Mesenchymal stem cell (in vitro differentiated cells and primary cell): ENCODE data around the gene MT2A.
A peak's percentile ranks its signal among the peaks of the same experiment; 100 is the strongest.

ENCODE experiments used
- DNase-seq: peaks from one replicate; pipeline ENCODE4 v3.0.0-alpha.2; 2013
- H2AFZ ChIP-seq: one replicate; pipeline ENCODE4 v1.6.1; 2013; ENCODE audit warnings: low read depth, mild to moderate bottlenecking, control low read depth, inconsistent platforms, low read length, moderate library complexity
- H2AK5ac ChIP-seq: 2 replicates; pipeline ENCODE4 v1.6.1; 2013; ENCODE audit warnings: low read length, moderate library complexity, mild to moderate bottlenecking, inconsistent platforms; ENCODE audit not compliant: severe bottlenecking
- H2BK120ac ChIP-seq: one replicate; pipeline ENCODE4 v1.6.1; 2013; ENCODE audit warnings: low read depth, mild to moderate bottlenecking, inconsistent platforms, low read length, moderate library complexity
- H2BK12ac ChIP-seq, 2 experiments: one replicate each; pipeline ENCODE4 v1.6.1; 2013; ENCODE audit warnings: inconsistent platforms in 2 of 2, low read length in 2 of 2, mild to moderate bottlenecking in 2 of 2, moderate library complexity in 2 of 2, control low read depth in 1 of 2
- H2BK15ac ChIP-seq: one replicate; pipeline ENCODE4 v1.6.1; 2013; ENCODE audit warnings: mild to moderate bottlenecking, low read depth, inconsistent platforms; ENCODE audit not compliant: poor library complexity, severe bottlenecking
- H2BK5ac ChIP-seq: 2 replicates; pipeline ENCODE4 v1.6.1; 2013; ENCODE audit warnings: low read depth, mild to moderate bottlenecking, low read length, control low read depth, inconsistent platforms; ENCODE audit not compliant: poor library complexity, severe bottlenecking
- H3K14ac ChIP-seq, 2 experiments: one replicate each; pipeline ENCODE4 v1.6.1; 2013; ENCODE audit warnings: inconsistent platforms in 2 of 2, low read length in 2 of 2, control low read depth in 1 of 2, mild to moderate bottlenecking in 1 of 2, moderate library complexity in 1 of 2
- H3K18ac ChIP-seq, 2 experiments: one replicate each; pipeline ENCODE4 v1.6.1; 2013; ENCODE audit warnings: inconsistent platforms in 2 of 2, low read length in 2 of 2, control low read depth in 1 of 2, low read depth in 1 of 2, mild to moderate bottlenecking in 1 of 2
- H3K23ac ChIP-seq, 2 experiments: one replicate each; pipeline ENCODE4 v1.6.1; 2013; ENCODE audit warnings: inconsistent platforms in 2 of 2, low read length in 2 of 2, mild to moderate bottlenecking in 2 of 2, moderate library complexity in 2 of 2, control low read depth in 1 of 2
- H3K27ac ChIP-seq: 2 replicates; pipeline ENCODE4 v1.5.1; 2013; ENCODE audit warnings: mild to moderate bottlenecking, moderate library complexity, low read length, control low read depth, inconsistent platforms; ENCODE audit not compliant: poor library complexity, severe bottlenecking
- H3K27me3 ChIP-seq, 2 experiments: 2 replicates each; pipeline versions ENCODE4 v1.6.1 to v1.7.0; 2013; ENCODE audit warnings: low read length in 2 of 2, mild to moderate bottlenecking in 2 of 2, moderate library complexity in 2 of 2, control low read depth in 1 of 2, inconsistent platforms in 1 of 2; ENCODE audit not compliant: control insufficient read depth in 1 of 2, insufficient read depth in 1 of 2
- H3K36me3 ChIP-seq, 2 experiments: 2 replicates each; pipeline versions ENCODE4 v1.6.1 to v1.7.0; 2013; ENCODE audit warnings: low read length in 2 of 2, control low read depth in 1 of 2, inconsistent platforms in 1 of 2, low read depth in 1 of 2, mild to moderate bottlenecking in 1 of 2; ENCODE audit not compliant: insufficient read depth in 2 of 2, control insufficient read depth in 1 of 2
- H3K4ac ChIP-seq, 2 experiments: one replicate each; pipeline ENCODE4 v1.6.1; 2013; ENCODE audit warnings: inconsistent platforms in 2 of 2, low read length in 2 of 2, mild to moderate bottlenecking in 2 of 2, moderate library complexity in 2 of 2, control low read depth in 1 of 2, low read depth in 1 of 2
- H3K4me1 ChIP-seq: 2 replicates; pipeline ENCODE4 v1.6.1; 2013; ENCODE audit warnings: low read depth, low read length, control low read depth; ENCODE audit not compliant: control insufficient read depth, insufficient read depth
- H3K4me2 ChIP-seq: 2 replicates; pipeline ENCODE4 v1.6.1; 2013; ENCODE audit warnings: low read length, mild to moderate bottlenecking, inconsistent platforms; ENCODE audit not compliant: poor library complexity, severe bottlenecking
- H3K4me3 ChIP-seq, 2 experiments: 2 replicates each; pipeline versions ENCODE4 v1.5.1 to v1.7.0; 2013; ENCODE audit warnings: low read length in 2 of 2, mild to moderate bottlenecking in 2 of 2, control low read depth in 1 of 2, low read depth in 1 of 2; ENCODE audit not compliant: insufficient read depth in 1 of 2
- H3K79me1 ChIP-seq: replicated peaks from 2 replicates; pipeline ENCODE4 v1.6.1; 2013; ENCODE audit warnings: mild to moderate bottlenecking, control low read depth, low read length, inconsistent platforms; ENCODE audit not compliant: poor library complexity, severe bottlenecking
- H3K9ac ChIP-seq: 2 replicates; pipeline ENCODE4 v1.7.0; 2013; ENCODE audit warnings: mild to moderate bottlenecking, low read length, moderate library complexity
- H3K9me3 ChIP-seq: 2 replicates; pipeline ENCODE4 v1.7.0; 2013; ENCODE audit warnings: mild to moderate bottlenecking, low read length; ENCODE audit not compliant: control insufficient read depth
- H4K8ac ChIP-seq: one replicate; pipeline ENCODE4 v1.6.1; 2013; ENCODE audit warnings: inconsistent platforms, mild to moderate bottlenecking, low read length, moderate library complexity
- H4K91ac ChIP-seq: one replicate; pipeline ENCODE4 v1.6.1; 2013; ENCODE audit warnings: mild to moderate bottlenecking, low read length, inconsistent platforms
- WGBS: methylation state at CpG from one replicate; pipeline ENCODE4 v1.1.7; 2013; ENCODE audit warnings: mixed read lengths; 5-methylcytosine and 5-hydroxymethylcytosine counted together

MT2A gene

GRCh38 chr16:56583351-56584168 lies 24.8 kb upstream of the MT2A start:
- no peaks in the 10 kb centered on the region for H3K4me1 ChIP-seq
- 68% methylated on average over 9 of the region's 11 CpGs for whole genome bisulfite sequencing

GRCh38 chr16:56584276-56584675 lies 24.1 kb upstream of the MT2A start:
- Histone ChIP-seq H2BK120ac (no peak overlapping the region), H3K4ac (no peak overlapping the region), H3K4me1 (peaks cover 3% of the 10 kb centered on the region), H2BK5ac (no peak overlapping the region), H3K23ac (no peak overlapping the region), H2AFZ (no peak overlapping the region), H3K27me3 (peaks cover 48 to 53% of the 10 kb centered on the region in 2 experiments), H3K9me3 (no peaks in the 10 kb centered on the region), H3K14ac (no peak overlapping the region), H3K79me1 (no peaks in the 10 kb centered on the region), H2AK5ac (no peak overlapping the region), H3K27ac (no peak overlapping the region), H2BK12ac (no peak overlapping the region), H4K91ac (no peak overlapping the region), H4K8ac (no peak overlapping the region), H3K4me2 (no peak overlapping the region), H3K4me3 (no peak overlapping the region), H3K36me3 (no peaks in the 10 kb centered on the region), H3K9ac (no peak overlapping the region), H3K18ac (no peak overlapping the region), H2BK15ac (no peak overlapping the region)
- WGBS = 81% methylated on average over 11 of the region's 11 CpGs
- no peak for DNase-seq

More at GRCh38 chr16:56583351-56584168, 24.8 kb upstream of the MT2A start:
- H3K27me3 ChIP-seq = peaks cover 43 to 46% of the 10 kb centered on the region in 2 experiments
- H3K4ac ChIP-seq = no peak overlapping the region
- H3K23ac ChIP-seq = no peak overlapping the region
- no peak overlapping the region for H3K9ac ChIP-seq
- no peak overlapping the region for H3K4me2 ChIP-seq
- H2BK15ac ChIP-seq = no peak overlapping the region
- H2AFZ ChIP-seq = no peak overlapping the region
- no peaks in the 10 kb centered on the region for H3K36me3 ChIP-seq
- H4K91ac ChIP-seq = no peak overlapping the region
- no peak overlapping the region for H3K18ac ChIP-seq
- H3K4me3 ChIP-seq = no peak overlapping the region
- no peaks in the 10 kb centered on the region for H3K79me1 ChIP-seq
- H2BK12ac ChIP-seq = no peak overlapping the region
- no peak overlapping the region for H2BK120ac ChIP-seq
- no peaks in the 10 kb centered on the region for H3K9me3 ChIP-seq
- H3K27ac ChIP-seq = no peak overlapping the region
- no peak overlapping the region for H2AK5ac ChIP-seq
- H4K8ac ChIP-seq = no peak overlapping the region
- H3K14ac ChIP-seq = no peak overlapping the region
- no peak for DNase-seq
- H2BK5ac ChIP-seq = no peak overlapping the region

DNA sequence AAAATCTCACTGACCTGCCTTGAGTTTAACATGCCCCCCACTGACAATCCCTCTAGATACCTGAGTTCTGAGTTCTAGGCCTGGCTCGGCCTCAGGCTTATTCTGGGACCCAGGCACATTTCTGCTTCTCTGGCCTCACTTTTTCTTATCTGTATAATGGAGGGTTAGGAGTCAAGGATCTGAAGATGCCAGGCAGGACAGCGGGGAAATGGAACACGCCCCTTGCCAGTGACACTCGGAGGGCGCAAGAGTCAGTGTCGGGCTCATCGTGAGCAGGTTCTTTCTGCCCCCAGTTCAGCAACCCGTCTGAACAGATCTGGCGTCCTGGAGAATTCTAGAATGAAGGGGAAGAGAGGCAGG lies 19.6 kb upstream of the MT2A start:
- H3K27me3 ChIP-seq = peaks cover 71 to 75% of the 10 kb centered on the region in 2 experiments
- DNase-seq = no peak
- no peak overlapping the region for H3K4ac ChIP-seq
- H4K8ac ChIP-seq = no peak overlapping the region
- H2AK5ac ChIP-seq = no peak overlapping the region
- H3K23ac ChIP-seq = no peak overlapping the region
- H4K91ac ChIP-seq = no peak overlapping the region
- H3K4me1 ChIP-seq = peaks cover 10% of the 10 kb centered on the region
- H3K9me3 ChIP-seq = no peaks in the 10 kb centered on the region
- H3K14ac ChIP-seq = no peak overlapping the region
- H3K18ac ChIP-seq = no peak overlapping the region
- H3K79me1 ChIP-seq = no peaks in the 10 kb centered on the region
- no peak overlapping the region for H2BK15ac ChIP-seq
- H2BK120ac ChIP-seq = no peak overlapping the region
- H3K9ac ChIP-seq = no peak overlapping the region
- H3K36me3 ChIP-seq = no peaks in the 10 kb centered on the region
- no peak overlapping the region for H2AFZ ChIP-seq
- H3K4me3 ChIP-seq = peak overlapping the region in 1 of 2 experiments; percentile 70
- peak overlapping the region; percentile 63 for H3K4me2 ChIP-seq
- H2BK5ac ChIP-seq = no peak overlapping the region
- 67% methylated on average over 9 of the region's 9 CpGs for whole genome bisulfite sequencing
- H2BK12ac ChIP-seq = no peak overlapping the region
- no peak overlapping the region for H3K27ac ChIP-seq

- H3K4ac ChIP-seq = no peak within 1 kb of the TSS
- DNase-seq = no peak
- no peaks in the 10 kb centered on the region for H3K79me1 ChIP-seq
- H4K8ac ChIP-seq = no peak within 1 kb of the TSS
- no peak within 1 kb of the TSS for H2AFZ ChIP-seq
- no peak within 1 kb of the TSS for H2BK5ac ChIP-seq
- H2BK15ac ChIP-seq = no peak within 1 kb of the TSS
- no peak within 1 kb of the TSS for H3K18ac ChIP-seq
- no peaks in the 10 kb centered on the region for H3K9me3 ChIP-seq
- H3K4me2 ChIP-seq = peak within 1 kb of the TSS; percentile 63
- H3K27me3 ChIP-seq = peaks cover 66 to 75% of the 10 kb centered on the region in 2 experiments
- no peak within 1 kb of the TSS for H3K9ac ChIP-seq
- H2BK12ac ChIP-seq = no peak within 1 kb of the TSS
- no peak within 1 kb of the TSS for H2BK120ac ChIP-seq
- H4K91ac ChIP-seq = no peak within 1 kb of the TSS
- no peak within 1 kb of the TSS for H3K23ac ChIP-seq
- peak within 1 kb of the TSS; percentile 47 to 70 for H3K4me3 ChIP-seq
- no peaks in the 10 kb centered on the region for H3K36me3 ChIP-seq
- 11% methylated on average over 76 of the region's 87 CpGs for WGBS
- H2AK5ac ChIP-seq = no peak within 1 kb of the TSS
- H3K27ac ChIP-seq = no peak within 1 kb of the TSS
- H3K14ac ChIP-seq = no peak within 1 kb of the TSS
- H3K4me1 ChIP-seq = peaks cover 10% of the 10 kb centered on the region
Observed at GRCh38 chr16:56589141-56590039, 19.0 kb upstream of the MT2A start, which contains the start of gene MT3. MT3 (plus strand) TSS chr16:56589528; CDS start chr16:56589591, 63 bp downstream.
